ENCODE results near the gene LTBP4. TPM values are rescaled to one million over a fixed set of nuclear protein-coding genes. Genes with fewer than 3 reads are reported as not detected.

The LTBP4 gene
- total RNA-seq, 1 experiment from 2014 or later = 75.4 TPM

DNA sequence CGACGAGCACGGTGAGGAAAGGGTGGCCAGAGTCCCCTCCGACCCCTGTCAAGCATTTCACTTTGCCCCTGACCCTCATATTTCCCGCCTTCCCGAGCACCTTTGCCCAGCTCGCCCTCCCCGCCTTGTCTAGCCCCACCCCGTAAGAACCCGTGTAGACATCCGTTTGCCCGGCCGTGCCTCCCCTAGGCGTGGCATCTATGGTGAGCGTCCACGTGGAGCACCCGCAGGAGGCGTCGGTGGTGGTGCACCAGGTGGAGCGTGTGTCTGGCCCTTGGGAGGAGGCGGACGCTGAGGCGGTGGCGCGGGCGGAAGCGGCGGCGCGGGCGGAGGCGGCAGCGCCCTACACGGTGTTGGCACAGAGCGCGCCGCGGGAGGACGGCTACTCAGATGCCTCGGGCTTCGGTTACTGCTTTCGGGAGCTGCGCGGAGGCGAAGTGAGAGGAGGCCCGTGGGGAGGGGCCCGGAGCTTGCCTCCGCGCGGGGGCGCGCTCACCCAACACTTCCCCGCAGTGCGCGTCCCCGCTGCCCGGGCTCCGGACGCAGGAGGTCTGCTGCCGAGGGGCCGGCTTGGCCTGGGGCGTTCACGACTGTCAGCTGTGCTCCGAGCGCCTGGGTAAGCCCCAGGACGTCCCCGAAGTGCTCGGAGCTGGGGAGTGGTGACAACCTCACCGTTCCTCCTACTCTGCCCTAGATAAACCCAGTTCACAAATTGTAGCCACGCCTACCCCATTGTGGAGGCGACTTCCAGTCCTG is 4.2 kb downstream of the LTBP4 start:
- Histone ChIP-seq H3K36me3 (ENCODE audit: control insufficient read depth, insufficient read depth, low read length) (no peaks in the 10 kb centered on the region), H3K4me1 (ENCODE audit: control insufficient read depth, insufficient read depth, low read length) (peaks cover 12% of the 10 kb centered on the region), H3K27ac (ENCODE audit: low read length) (peak overlapping the region; percentile 61), H3K9me3 (ENCODE audit: control insufficient read depth, insufficient read depth, low read depth, low read length) (no peaks in the 10 kb centered on the region), H3K27me3 (ENCODE audit: control insufficient read depth, insufficient read depth, low read length) (no peaks in the 10 kb centered on the region), H3K4me3 (ENCODE audit: low read depth in 2 of 2, low read length in 2 of 2) (peak overlapping the region; percentile 41 to 62)
- in situ Hi-C loops (cut with HindIII; ENCODE audit: low pct_unique_long_range_greater_than_20kb, low sequenced_read_pairs) (no loop called here), intact Hi-C loops (cut with micrococcal nuclease; ENCODE audit: unreplicated experiment) (no loop called here)
- ChIA-PET POLR2A (interaction anchor here (1.0 kb wide), 1 partner anchor 185 kb away, joined by 11 read pairs; no protein-coding TSS in a partner anchor), CTCF (interaction anchor here (0.6 to 1.0 kb wide), 4 partner anchors 13 to 1756 kb away, joined by 3 to 6 read pairs (median 4); partner anchors contain the start of gene NUMBL)
- TF ChIP-seq, protein P1, sequence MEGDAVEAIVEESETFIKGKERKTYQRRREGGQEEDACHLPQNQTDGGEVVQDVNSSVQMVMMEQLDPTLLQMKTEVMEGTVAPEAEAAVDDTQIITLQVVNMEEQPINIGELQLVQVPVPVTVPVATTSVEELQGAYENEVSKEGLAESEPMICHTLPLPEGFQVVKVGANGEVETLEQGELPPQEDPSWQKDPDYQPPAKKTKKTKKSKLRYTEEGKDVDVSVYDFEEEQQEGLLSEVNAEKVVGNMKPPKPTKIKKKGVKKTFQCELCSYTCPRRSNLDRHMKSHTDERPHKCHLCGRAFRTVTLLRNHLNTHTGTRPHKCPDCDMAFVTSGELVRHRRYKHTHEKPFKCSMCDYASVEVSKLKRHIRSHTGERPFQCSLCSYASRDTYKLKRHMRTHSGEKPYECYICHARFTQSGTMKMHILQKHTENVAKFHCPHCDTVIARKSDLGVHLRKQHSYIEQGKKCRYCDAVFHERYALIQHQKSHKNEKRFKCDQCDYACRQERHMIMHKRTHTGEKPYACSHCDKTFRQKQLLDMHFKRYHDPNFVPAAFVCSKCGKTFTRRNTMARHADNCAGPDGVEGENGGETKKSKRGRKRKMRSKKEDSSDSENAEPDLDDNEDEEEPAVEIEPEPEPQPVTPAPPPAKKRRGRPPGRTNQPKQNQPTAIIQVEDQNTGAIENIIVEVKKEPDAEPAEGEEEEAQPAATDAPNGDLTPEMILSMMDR (IDR thresholded peaks at IDR 0.05) = no peak
- TF ChIP-seq, protein P2, sequence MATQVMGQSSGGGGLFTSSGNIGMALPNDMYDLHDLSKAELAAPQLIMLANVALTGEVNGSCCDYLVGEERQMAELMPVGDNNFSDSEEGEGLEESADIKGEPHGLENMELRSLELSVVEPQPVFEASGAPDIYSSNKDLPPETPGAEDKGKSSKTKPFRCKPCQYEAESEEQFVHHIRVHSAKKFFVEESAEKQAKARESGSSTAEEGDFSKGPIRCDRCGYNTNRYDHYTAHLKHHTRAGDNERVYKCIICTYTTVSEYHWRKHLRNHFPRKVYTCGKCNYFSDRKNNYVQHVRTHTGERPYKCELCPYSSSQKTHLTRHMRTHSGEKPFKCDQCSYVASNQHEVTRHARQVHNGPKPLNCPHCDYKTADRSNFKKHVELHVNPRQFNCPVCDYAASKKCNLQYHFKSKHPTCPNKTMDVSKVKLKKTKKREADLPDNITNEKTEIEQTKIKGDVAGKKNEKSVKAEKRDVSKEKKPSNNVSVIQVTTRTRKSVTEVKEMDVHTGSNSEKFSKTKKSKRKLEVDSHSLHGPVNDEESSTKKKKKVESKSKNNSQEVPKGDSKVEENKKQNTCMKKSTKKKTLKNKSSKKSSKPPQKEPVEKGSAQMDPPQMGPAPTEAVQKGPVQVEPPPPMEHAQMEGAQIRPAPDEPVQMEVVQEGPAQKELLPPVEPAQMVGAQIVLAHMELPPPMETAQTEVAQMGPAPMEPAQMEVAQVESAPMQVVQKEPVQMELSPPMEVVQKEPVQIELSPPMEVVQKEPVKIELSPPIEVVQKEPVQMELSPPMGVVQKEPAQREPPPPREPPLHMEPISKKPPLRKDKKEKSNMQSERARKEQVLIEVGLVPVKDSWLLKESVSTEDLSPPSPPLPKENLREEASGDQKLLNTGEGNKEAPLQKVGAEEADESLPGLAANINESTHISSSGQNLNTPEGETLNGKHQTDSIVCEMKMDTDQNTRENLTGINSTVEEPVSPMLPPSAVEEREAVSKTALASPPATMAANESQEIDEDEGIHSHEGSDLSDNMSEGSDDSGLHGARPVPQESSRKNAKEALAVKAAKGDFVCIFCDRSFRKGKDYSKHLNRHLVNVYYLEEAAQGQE (IDR thresholded peaks at IDR 0.05; ENCODE audit: insufficient read depth in 1 of 2, low read depth in 2 of 2, low read length in 1 of 2) = no peak
- TF ChIP-seq TCF7L2 (IDR thresholded peaks at IDR 0.05; ENCODE audit: low read depth, low read length) = no peak
- TF ChIP-seq SIN3A (IDR thresholded peaks at IDR 0.05; ENCODE audit: borderline replicate concordance, insufficient read depth, low read depth, low read length) = 0 out of 2 replicates have a peak, but pooled peaks have one; percentile 12
- TF ChIP-seq POLR2AphosphoS5 (IDR thresholded peaks at IDR 0.05; ENCODE audit: low read depth, low read length) = no peak; the same call in 1 of the 2 replicates
- DNase-seq (ENCODE audit: low read depth, low spot score) (no peak), ATAC-seq (peak; percentile 71)
- BruUV-seq (replicated peaks) = no TSS peak

DNA sequence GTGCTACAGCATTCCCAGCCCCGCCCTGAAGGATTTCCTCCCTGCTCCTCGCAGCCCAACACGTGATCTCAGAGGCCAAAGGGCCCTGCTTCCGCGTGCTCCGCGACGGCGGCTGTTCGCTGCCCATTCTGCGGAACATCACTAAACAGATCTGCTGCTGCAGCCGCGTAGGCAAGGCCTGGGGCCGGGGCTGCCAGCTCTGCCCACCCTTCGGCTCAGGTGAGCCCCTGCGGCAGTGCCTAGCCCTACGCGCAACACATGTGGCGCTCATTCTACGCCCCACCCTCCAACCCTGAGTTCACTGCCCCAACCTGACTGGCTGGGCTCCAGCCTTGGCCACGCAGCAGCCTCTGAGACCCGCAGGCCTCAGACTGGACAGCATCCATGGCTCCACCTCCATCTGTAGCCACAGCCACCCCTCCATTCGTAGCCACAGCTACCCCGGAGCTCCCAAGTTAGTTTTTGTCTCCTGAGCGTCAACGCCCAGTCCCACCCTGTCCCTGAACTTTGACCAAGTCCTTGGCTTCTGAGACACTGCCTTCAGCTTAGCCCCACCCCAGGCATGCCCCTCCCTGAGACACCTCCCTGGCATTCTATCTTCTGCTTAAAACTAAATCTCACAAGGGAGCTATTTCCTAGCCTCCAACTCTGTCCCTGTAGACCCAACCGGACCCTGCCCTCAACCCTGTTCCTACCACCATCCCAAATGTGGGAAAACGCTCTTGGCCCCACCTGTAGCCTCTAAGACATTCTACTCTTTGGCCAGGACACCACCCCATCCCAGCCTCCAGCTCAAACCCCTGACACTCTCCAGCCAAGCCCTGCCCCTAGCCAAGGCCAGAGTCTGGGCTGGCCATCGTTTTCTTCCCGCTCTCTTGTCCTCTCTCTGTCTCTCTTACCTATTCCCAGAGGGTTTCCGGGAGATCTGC is 6.4 kb downstream of the LTBP4 start:
- in situ Hi-C loops (cut with HindIII; ENCODE audit: low pct_unique_long_range_greater_than_20kb, low sequenced_read_pairs) (no loop called here), intact Hi-C loops (cut with micrococcal nuclease; ENCODE audit: unreplicated experiment) (no loop called here)
- ATAC-seq = no peak
- no TSS peak for BruUV-seq (replicated peaks)
- Histone ChIP-seq H3K4me3 (ENCODE audit: low read depth in 2 of 2, low read length in 2 of 2) (no peak overlapping the region), H3K4me1 (ENCODE audit: control insufficient read depth, insufficient read depth, low read length) (peaks cover 5% of the 10 kb centered on the region), H3K36me3 (ENCODE audit: control insufficient read depth, insufficient read depth, low read length) (no peaks in the 10 kb centered on the region), H3K9me3 (ENCODE audit: control insufficient read depth, insufficient read depth, low read depth, low read length) (no peaks in the 10 kb centered on the region), H3K27ac (ENCODE audit: low read length) (no peak overlapping the region), H3K27me3 (ENCODE audit: control insufficient read depth, insufficient read depth, low read length) (no peaks in the 10 kb centered on the region)
- POLR2A ChIA-PET = no interaction called here
- TF ChIP-seq SIN3A (IDR thresholded peaks at IDR 0.05; ENCODE audit: borderline replicate concordance, insufficient read depth, low read depth, low read length) = no peak
- TF ChIP-seq POLR2AphosphoS5 (IDR thresholded peaks at IDR 0.05; ENCODE audit: low read depth, low read length) = no peak
- no peak for TF ChIP-seq TCF7L2 (IDR thresholded peaks at IDR 0.05; ENCODE audit: low read depth, low read length)
- TF ChIP-seq, protein P1 (IDR thresholded peaks at IDR 0.05) = no peak
- TF ChIP-seq, protein P2 (IDR thresholded peaks at IDR 0.05; ENCODE audit: insufficient read depth in 1 of 2, low read depth in 2 of 2, low read length in 1 of 2) = no peak
- CTCF ChIA-PET = interaction anchor here (0.6 kb wide), 1 partner anchor 53 kb away, joined by 15 read pairs; no protein-coding TSS in a partner anchor
- no peak for DNase-seq (ENCODE audit: low read depth, low spot score)
